H9 (cell line): Measurements from ENCODE around the gene TUNAR. TPM values are rescaled to one million over a fixed set of nuclear protein-coding genes. Genes with fewer than 3 reads are reported as not detected.

Source experiments
- DNase-seq: peaks from one replicate; pipeline ENCODE4 v3.0.0-alpha.2; 2017
- H2AFZ ChIP-seq: one replicate; pipeline ENCODE4 v1.6.1; 2013; ENCODE audit warnings: mild to moderate bottlenecking, low read length, control low read depth, moderate library complexity
- H2AK5ac ChIP-seq: 2 replicates; pipeline ENCODE4 v1.6.1; 2013; ENCODE audit warnings: low read length, control low read depth, mixed read lengths; ENCODE audit not compliant: insufficient read length
- H2BK120ac ChIP-seq: one replicate; pipeline ENCODE4 v1.6.1; 2013; ENCODE audit warnings: low read depth, mild to moderate bottlenecking, low read length, control low read depth, inconsistent platforms; ENCODE audit not compliant: poor library complexity, severe bottlenecking
- H2BK12ac ChIP-seq: 2 replicates; pipeline ENCODE4 v1.6.1; 2013; ENCODE audit warnings: low read length, control low read depth, mixed read lengths, low read depth; ENCODE audit not compliant: insufficient read length
- H2BK15ac ChIP-seq: 2 replicates; pipeline ENCODE4 v1.6.1; 2013; ENCODE audit warnings: low read depth, low read length, control low read depth
- H2BK20ac ChIP-seq: one replicate; pipeline ENCODE4 v1.6.1; 2013; ENCODE audit warnings: low read depth, mild to moderate bottlenecking, low read length, control low read depth, inconsistent platforms; ENCODE audit not compliant: poor library complexity, severe bottlenecking
- H2BK5ac ChIP-seq: 2 replicates; pipeline ENCODE4 v1.6.1; 2013; ENCODE audit warnings: low read length, control low read depth, mixed read lengths; ENCODE audit not compliant: insufficient read length
- H3K14ac ChIP-seq: 2 replicates; pipeline ENCODE4 v1.6.1; 2013; ENCODE audit warnings: low read length, control low read depth; ENCODE audit not compliant: insufficient read depth
- H3K18ac ChIP-seq: 2 replicates; pipeline ENCODE4 v1.6.1; 2013; ENCODE audit warnings: low read depth, mild to moderate bottlenecking, mixed read lengths, low read length, control low read depth; ENCODE audit not compliant: insufficient read length
- H3K23ac ChIP-seq: 2 replicates; pipeline ENCODE4 v1.6.1; 2013; ENCODE audit warnings: low read length, control low read depth, mixed read lengths, low read depth; ENCODE audit not compliant: insufficient read length
- H3K23me2 ChIP-seq: 2 replicates; pipeline ENCODE4 v1.6.1; 2013; ENCODE audit warnings: low read depth, mild to moderate bottlenecking, mixed read lengths, low read length, control low read depth; ENCODE audit not compliant: insufficient read length, poor library complexity, severe bottlenecking
- H3K27ac ChIP-seq: 2 replicates; pipeline ENCODE4 v1.5.1; 2013; ENCODE audit warnings: low read length, control low read depth, mixed read lengths, low read depth; ENCODE audit not compliant: insufficient read length
- H3K27me3 ChIP-seq: 2 replicates; pipeline ENCODE4 v1.6.1; 2013; ENCODE audit warnings: low read length, control low read depth, inconsistent platforms; ENCODE audit not compliant: insufficient read depth
- H3K4ac ChIP-seq: 2 replicates; pipeline ENCODE4 v1.6.1; 2013; ENCODE audit warnings: low read depth, mild to moderate bottlenecking, control low read depth, inconsistent platforms, low read length, moderate library complexity
- H3K4me1 ChIP-seq: 2 replicates; pipeline ENCODE4 v1.6.1; 2013; ENCODE audit warnings: low read length, control low read depth, inconsistent platforms; ENCODE audit not compliant: insufficient read depth
- H3K4me2 ChIP-seq: 2 replicates; pipeline ENCODE4 v1.6.1; 2013; ENCODE audit warnings: low read length, control low read depth, mixed read lengths; ENCODE audit not compliant: insufficient read length, insufficient read depth
- H3K56ac ChIP-seq: 2 replicates; pipeline ENCODE4 v1.6.1; 2013; ENCODE audit warnings: low read depth, mild to moderate bottlenecking, mixed read lengths, low read length, control low read depth; ENCODE audit not compliant: insufficient read length
- H3K79me1 ChIP-seq: 2 replicates; pipeline ENCODE4 v1.6.1; 2013; ENCODE audit warnings: low read depth, mild to moderate bottlenecking, moderate library complexity, low read length, control low read depth, inconsistent platforms; ENCODE audit not compliant: insufficient read depth, poor library complexity, severe bottlenecking
- H3K79me2 ChIP-seq: 2 replicates; pipeline ENCODE4 v1.6.1; 2013; ENCODE audit warnings: low read length, control low read depth, inconsistent platforms; ENCODE audit not compliant: insufficient read depth
- H3K9ac ChIP-seq: 2 replicates; pipeline ENCODE4 v1.6.1; 2013; ENCODE audit warnings: low read length, control low read depth, mixed read lengths; ENCODE audit not compliant: insufficient read length; ENCODE audit errors: extremely low read depth
- H3K9me3 ChIP-seq: one replicate; pipeline ENCODE4 v1.6.1; 2013; ENCODE audit warnings: low read depth, low read length, inconsistent platforms; ENCODE audit not compliant: control insufficient read depth
- H3T11ph ChIP-seq: one replicate; pipeline ENCODE4 v1.6.1; 2013; ENCODE audit warnings: mild to moderate bottlenecking, low read length, control low read depth, inconsistent platforms
- H4K20me1 ChIP-seq: one replicate; pipeline ENCODE4 v1.6.1; 2013; ENCODE audit not compliant: control insufficient read depth, insufficient read length, insufficient read depth
- H4K5ac ChIP-seq: 2 replicates; pipeline ENCODE4 v1.6.1; 2013; ENCODE audit warnings: low read depth, mild to moderate bottlenecking, mixed read lengths, low read length, control low read depth; ENCODE audit not compliant: insufficient read length
- H4K8ac ChIP-seq: replicated peaks from 2 replicates; pipeline ENCODE4 v1.6.1; 2013; ENCODE audit warnings: low read length, control low read depth, mixed read lengths, low read depth; ENCODE audit not compliant: insufficient read length
- H4K91ac ChIP-seq: 2 replicates; pipeline ENCODE4 v1.6.1; 2013; ENCODE audit warnings: low read depth, mild to moderate bottlenecking, moderate library complexity, mixed read lengths, low read length, control low read depth; ENCODE audit not compliant: insufficient read length
- H3K27ac Mint-ChIP-seq, 3 experiments: 2 replicates in 2 of 3; 3 replicates in 1 of 3; pipeline ENCODE4 v1.8.0; 2020 to 2021; ENCODE audit warnings: mixed read lengths in 3 of 3, mild to moderate bottlenecking in 1 of 3, moderate library complexity in 1 of 3
- H3K27me3 Mint-ChIP-seq: 2 replicates; pipeline ENCODE4 v1.8.0; 2021; ENCODE audit warnings: low read depth, mild to moderate bottlenecking, moderate library complexity, mixed read lengths
- H3K36me3 Mint-ChIP-seq, 3 experiments: 2 replicates in 2 of 3; 3 replicates in 1 of 3; pipeline ENCODE4 v1.8.0; 2020 to 2021; ENCODE audit warnings: low read depth in 3 of 3, mixed read lengths in 3 of 3; ENCODE audit not compliant: insufficient read depth in 1 of 3
- H3K4me1 Mint-ChIP-seq, 2 experiments: 2 replicates each; pipeline ENCODE4 v1.8.0; 2020; ENCODE audit warnings: mixed read lengths in 2 of 2
- H3K4me3 Mint-ChIP-seq, 2 experiments: 2 replicates in 1 of 2; 3 replicates in 1 of 2; pipeline ENCODE4 v1.8.0; 2020 to 2021; ENCODE audit warnings: mild to moderate bottlenecking in 2 of 2, mixed read lengths in 2 of 2, moderate library complexity in 1 of 2
- H3K9me3 Mint-ChIP-seq, 2 experiments: 2 replicates in 1 of 2; 3 replicates in 1 of 2; pipeline ENCODE4 v1.8.0; 2020; ENCODE audit warnings: mild to moderate bottlenecking in 2 of 2, mixed read lengths in 2 of 2, moderate library complexity in 1 of 2
- CTCF ChIP-seq: fragments of 200-600 bp; sonication (generic); conservative IDR thresholded peaks from 3 replicates; pipeline ENCODE4 v1.8.0; 2021; ENCODE audit warnings: antibody characterized with exemption, mild to moderate bottlenecking
- WGBS: extraction: QIAGEN DNeasy Blood & Tissue Kit; methylation state at CpG from one replicate; pipeline ENCODE4 v1.1.7; 2013; ENCODE audit warnings: missing lambda C conversion rate, low lambda C conversion rate, mixed read lengths; ENCODE audit not compliant: insufficient read length; ENCODE audit errors: extremely low coverage; 5-methylcytosine and 5-hydroxymethylcytosine counted together
- total RNA-seq: library from RNA; stranded (reverse); gene quantifications from 2 replicates; pipeline ENCODE4 v1.2.1, GENCODE V29; 2021

Gene TUNAR
- total RNA-seq, 1 experiment from 2014 or later: 26.2 TPM

- Histone ChIP-seq H2AFZ (no peak overlapping the region), H3K27ac (no peak overlapping the region), H4K20me1 (no peaks in the 10 kb centered on the region), H3K23ac (no peak overlapping the region), H2BK5ac (no peak overlapping the region), H2BK15ac (no peak overlapping the region), H3K18ac (no peak overlapping the region), H3T11ph (no peak overlapping the region), H3K9ac (no peak overlapping the region), H3K14ac (no peak overlapping the region), H2BK120ac (no peak overlapping the region), H2BK20ac (no peak overlapping the region), H3K4me2 (no peak overlapping the region), H3K79me2 (peaks cover 3% of the 10 kb centered on the region; the same call in 1 of the 2 replicates), H3K9me3 (no peaks in the 10 kb centered on the region), H2AK5ac (no peak overlapping the region), H4K8ac (no peak overlapping the region), H3K23me2 (no peaks in the 10 kb centered on the region), H2BK12ac (no peak overlapping the region), H3K79me1 (no peaks in the 10 kb centered on the region), H3K56ac (no peak overlapping the region), H3K4me1 (peaks cover 7% of the 10 kb centered on the region; the same call in 1 of the 2 replicates), H4K91ac (no peak overlapping the region), H4K5ac (no peak overlapping the region), H3K4ac (no peak overlapping the region), H3K27me3 (no peaks in the 10 kb centered on the region)
- Mint-ChIP-seq H3K4me3 (no peak overlapping the region), H3K9me3 (no peaks in the 10 kb centered on the region; a peak in 1 of 5 replicates), H3K36me3 (peaks cover 2 to 17% (median 16%) of the 10 kb centered on the region in 3 experiments; a peak in 5 of 7 replicates), H3K27ac (0 out of 7 replicates have a peak overlapping the region, but pooled peaks of 1 of the 3 experiments have one; percentile 49), H3K27me3 (no peaks in the 10 kb centered on the region), H3K4me1 (peaks cover 51 to 54% of the 10 kb centered on the region in 2 experiments)
- no peak for TF ChIP-seq CTCF
- DNase-seq: no peak
- no CpG with 5 or more reads among the region's 7 CpGs for WGBS
Observed at GRCh38 chr14:95885866-95886265, 9.2 kb downstream of the TUNAR start.
